GM23338 (cell line): ENCODE measurements around the gene FXYD2. TPM values are rescaled to one million over a fixed set of nuclear protein-coding genes. Genes with fewer than 3 reads are reported as not detected.

ENCODE experiments used
- ATAC-seq: fragments of 200-7000 bp; cut with Tn5 transposase; 3 replicates; pipeline ENCODE4 v1.9.1; 2020
- DNase-seq: peaks from one replicate; pipeline ENCODE4 v3.0.0-alpha.2; 2015; ENCODE audit warnings: low spot score
- H2AFZ ChIP-seq: fragments of 200-600 bp; sonication (generic); 2 replicates; pipeline ENCODE4 v1.8.0; 2016; ENCODE audit warnings: antibody characterized with exemption, mild to moderate bottlenecking, moderate library complexity
- H3F3A ChIP-seq: fragments of 200-600 bp; sonication (generic); replicated peaks from 2 replicates; pipeline ENCODE4 v1.8.0; 2017; ENCODE audit warnings: antibody characterized with exemption, mixed run types, low read depth
- H3K27ac ChIP-seq: fragments of 200-600 bp; sonication (generic); 2 replicates; pipeline ENCODE4 v1.6.1; 2016; ENCODE audit warnings: low read depth
- H3K27me3 ChIP-seq: fragments of 200-600 bp; sonication (generic); 2 replicates; pipeline ENCODE4 v1.8.0; 2016; ENCODE audit warnings: mild to moderate bottlenecking, mixed run types, moderate library complexity; ENCODE audit not compliant: insufficient read depth
- H3K36me3 ChIP-seq: fragments of 200-600 bp; sonication (generic); 2 replicates; pipeline ENCODE4 v1.8.0; 2016; ENCODE audit warnings: mild to moderate bottlenecking; ENCODE audit not compliant: insufficient read depth
- H3K4me1 ChIP-seq: fragments of 200-600 bp; sonication (generic); 2 replicates; pipeline ENCODE4 v1.8.0; 2016; ENCODE audit warnings: mild to moderate bottlenecking, moderate library complexity; ENCODE audit not compliant: insufficient read depth
- H3K4me2 ChIP-seq: fragments of 200-600 bp; sonication (generic); 2 replicates; pipeline ENCODE4 v1.7.1; 2017; ENCODE audit warnings: mixed run types
- H3K4me3 ChIP-seq: fragments of 200-600 bp; sonication (generic); 2 replicates; pipeline ENCODE4 v1.6.1; 2016; ENCODE audit warnings: mixed run types
- H3K79me2 ChIP-seq: fragments of 200-600 bp; sonication (generic); replicated peaks from 2 replicates; pipeline ENCODE4 v1.8.0; 2017; ENCODE audit warnings: mild to moderate bottlenecking; ENCODE audit not compliant: insufficient read depth
- H3K9me2 ChIP-seq: fragments of 200-600 bp; sonication (generic); 2 replicates; pipeline ENCODE4 v1.8.0; 2017; ENCODE audit not compliant: insufficient read depth
- H4K20me1 ChIP-seq: fragments of 200-600 bp; sonication (generic); replicated peaks from 2 replicates; pipeline ENCODE4 v1.8.0; 2017; ENCODE audit warnings: mild to moderate bottlenecking; ENCODE audit not compliant: insufficient read depth
- H3K27ac Mint-ChIP-seq: 2 replicates; pipeline ENCODE4 v1.8.0; 2020; ENCODE audit warnings: inconsistent platforms, mild to moderate bottlenecking, moderate library complexity, mixed read lengths
- H3K27me3 Mint-ChIP-seq: 3 replicates; pipeline ENCODE4 v1.8.0; 2022; ENCODE audit warnings: low read depth, mild to moderate bottlenecking, moderate library complexity, mixed read lengths, inconsistent platforms; ENCODE audit not compliant: insufficient read depth, poor library complexity
- H3K36me3 Mint-ChIP-seq: 3 replicates; pipeline ENCODE4 v1.8.0; 2021; ENCODE audit warnings: low read depth, mild to moderate bottlenecking, inconsistent platforms, moderate library complexity, mixed read lengths
- H3K4me1 Mint-ChIP-seq: 3 replicates; pipeline ENCODE4 v1.8.0; 2020; ENCODE audit warnings: mild to moderate bottlenecking, inconsistent platforms, mixed read lengths
- H3K4me3 Mint-ChIP-seq: 3 replicates; pipeline ENCODE4 v1.8.0; 2021; ENCODE audit warnings: moderate library complexity, mild to moderate bottlenecking, inconsistent platforms, mixed read lengths
- H3K9me3 Mint-ChIP-seq: 3 replicates; pipeline ENCODE4 v1.8.0; 2020; ENCODE audit warnings: moderate library complexity, mild to moderate bottlenecking, inconsistent platforms, mixed read lengths
- CTCF ChIP-seq, 2 experiments: fragments of 200-600 bp in 1 of 2; sonication (generic) in 1 of 2; conservative IDR thresholded peaks; 2 replicates each; pipeline versions ENCODE4 v1.5.1 to v1.6.1; 2016 to 2017; ENCODE audit warnings: antibody characterized with exemption in 2 of 2, low read depth in 2 of 2, mild to moderate bottlenecking in 2 of 2, moderate library complexity in 1 of 2
- ETS1 ChIP-seq: IDR thresholded peaks from 2 replicates; pipeline ENCODE4 v1.6.1; 2016; ENCODE audit warnings: antibody characterized with exemption
- EZH2 ChIP-seq: fragments of 200-600 bp; sonication (generic); IDR thresholded peaks from one replicate; pipeline ENCODE4 v1.8.0; 2017; ENCODE audit warnings: antibody characterized with exemption, mild to moderate bottlenecking, low read depth; ENCODE audit not compliant: unreplicated experiment
- EZH2phosphoT487 ChIP-seq: fragments of 200-600 bp; sonication (generic); IDR thresholded peaks from one replicate; pipeline ENCODE4 v1.8.1; 2018; ENCODE audit warnings: antibody characterized with exemption; ENCODE audit not compliant: unreplicated experiment
- NANOG ChIP-seq: IDR thresholded peaks from 2 replicates; pipeline ENCODE4 v1.6.1; 2016; ENCODE audit warnings: antibody characterized with exemption, borderline replicate concordance
- REST ChIP-seq: IDR thresholded peaks from one replicate; pipeline ENCODE4 v1.6.1; 2018; ENCODE audit warnings: antibody characterized with exemption; ENCODE audit not compliant: unreplicated experiment
- STAT1 ChIP-seq: IDR thresholded peaks from one replicate; pipeline ENCODE4 v1.6.1; 2016; ENCODE audit warnings: antibody characterized with exemption; ENCODE audit not compliant: unreplicated experiment
- ZNF331 ChIP-seq: fragments of 250-450 bp; sonication (Bioruptor Pico); IDR thresholded peaks from 2 replicates; pipeline ENCODE4 v1.5.0; 2020; ENCODE audit warnings: low read depth, mild to moderate bottlenecking, moderate library complexity
- ZNF462 ChIP-seq: fragments of 250-450 bp; sonication (Bioruptor Pico); IDR thresholded peaks from 2 replicates; pipeline ENCODE4 v1.5.0; 2020; ENCODE audit warnings: mild to moderate bottlenecking, moderate library complexity
- polyA plus RNA-seq: library from polyadenylated mRNA; unstranded; fragments of >200 nt; fragmentation: Nextera tagmentation; extraction: Ambion mirVana; gene quantifications from 2 replicates; pipeline ENCODE4 v1.2.1, GENCODE V29; 2016
- total RNA-seq: library from RNA; depleted of rRNA; stranded (reverse); fragments of >200 nt; shearing (Covaris generic); gene quantifications from 2 replicates; pipeline ENCODE4 v1.2.3, GENCODE V29; 2014

Gene FXYD2
- total and polyA plus RNA-seq, 2 experiments from 2014 or later: 0.59 to 1.4 TPM

GRCh38 chr11:117834838-117835443 lies 10.4 kb upstream of the FXYD2 start (continued):
- TF ChIP-seq ZNF462 (CRISPR knock-in tag) (no peak), EZH2phosphoT487 (no peak), NANOG (no peak), STAT1 (no peak)

- Histone ChIP-seq H3K27me3 (no peaks in the 10 kb centered on the region), H3K27ac (no peak overlapping the region), H3K9me2 (no peaks in the 10 kb centered on the region), H3K4me1 (no peaks in the 10 kb centered on the region), H3K4me3 (no peak overlapping the region), H3K4me2 (no peak overlapping the region), H3K79me2 (no peaks in the 10 kb centered on the region), H3K36me3 (no peaks in the 10 kb centered on the region), H3F3A (no peaks in the 10 kb centered on the region), H2AFZ (no peak overlapping the region), H4K20me1 (no peaks in the 10 kb centered on the region)
- no peak overlapping the region for H3K4me3 Mint-ChIP-seq
- H3K27ac Mint-ChIP-seq: peak overlapping the region; percentile 12; the same call in 1 of the 2 replicates
- peaks cover 29% of the 10 kb centered on the region for H3K4me1 Mint-ChIP-seq
- H3K27me3 Mint-ChIP-seq: peaks cover 9% of the 10 kb centered on the region
- H3K36me3 Mint-ChIP-seq: no peaks in the 10 kb centered on the region
- H3K9me3 Mint-ChIP-seq: no peaks in the 10 kb centered on the region
- ATAC-seq: no peak
- no peak for DNase-seq
- no peak for TF ChIP-seq EZH2phosphoT487
- TF ChIP-seq EZH2: no peak
- TF ChIP-seq ETS1: no peak
- no peak for TF ChIP-seq REST
- no peak for TF ChIP-seq ZNF331
- TF ChIP-seq CTCF (conservative IDR thresholded peaks at IDR 0.05; ENCODE audit: low read depth in 2 of 2): no peak
Measured at GRCh38 chr11:117834068-117834810, 9.7 kb upstream of the FXYD2 start.
